CD14-positive monocyte (primary cell): ENCODE measurements around the gene HLA-DOA. TPM values are rescaled to one million over a fixed set of nuclear protein-coding genes. Genes with fewer than 3 reads are reported as not detected.

ENCODE experiments used
- DNase-seq, 3 donors: peaks; one replicate each; pipeline ENCODE4 v3.0.0-alpha.2; 2011 to 2022
- H2AFZ ChIP-seq: 2 replicates; pipeline ENCODE4 v1.6.0; 2012; ENCODE audit warnings: mild to moderate bottlenecking, low read depth, low read length, inconsistent platforms; ENCODE audit not compliant: insufficient read depth, poor library complexity, severe bottlenecking
- H3K27ac ChIP-seq, 2 donors: 1 replicate in 1 of 2; 2 replicates in 1 of 2; pipeline ENCODE4 v1.5.1; 2012 to 2013; ENCODE audit warnings: low read length in 2 of 2, control low read depth in 1 of 2, inconsistent platforms in 1 of 2, low read depth in 1 of 2, mild to moderate bottlenecking in 1 of 2
- H3K27me3 ChIP-seq, 2 donors: one replicate each; pipeline versions ENCODE4 v1.6.0 to v1.6.1; 2011 to 2013; ENCODE audit warnings: low read length in 2 of 2; ENCODE audit not compliant: control insufficient read depth in 2 of 2, insufficient read depth in 2 of 2
- H3K36me3 ChIP-seq, 2 donors: replicated peaks in 1 of 2; 1 replicate in 1 of 2; 2 replicates in 1 of 2; pipeline versions ENCODE4 v1.5.1 to v1.6.1; 2012 to 2013; ENCODE audit warnings: low read length in 2 of 2, control low read depth in 1 of 2, inconsistent platforms in 1 of 2, mild to moderate bottlenecking in 1 of 2; ENCODE audit not compliant: insufficient read depth in 2 of 2, control insufficient read depth in 1 of 2
- H3K4me1 ChIP-seq, 2 donors: 1 replicate in 1 of 2; 2 replicates in 1 of 2; pipeline versions ENCODE4 v1.5.1 to v1.6.1; 2012 to 2013; ENCODE audit warnings: low read length in 2 of 2, control low read depth in 1 of 2, inconsistent platforms in 1 of 2, mild to moderate bottlenecking in 1 of 2, moderate library complexity in 1 of 2; ENCODE audit not compliant: insufficient read depth in 2 of 2, control insufficient read depth in 1 of 2
- H3K4me2 ChIP-seq: replicated peaks from 2 replicates; pipeline ENCODE3; 2012; ENCODE audit warnings: low read length, moderate library complexity, mild to moderate bottlenecking; ENCODE audit not compliant: poor library complexity, severe bottlenecking; ENCODE audit errors: extremely low read depth
- H3K4me3 ChIP-seq, 3 experiments: fragments of 200-600 bp in 1 of 3; sonication (generic) in 1 of 3; replicated peaks in 1 of 3; 1 replicate in 2 of 3; 2 replicates in 1 of 3; pipeline ENCODE4 v1.5.1; 2011 to 2013; ENCODE audit warnings: low read length in 3 of 3, mild to moderate bottlenecking in 3 of 3, control low read depth in 2 of 3, low read depth in 2 of 3, inconsistent platforms in 1 of 3, moderate library complexity in 1 of 3
- H3K79me2 ChIP-seq: 2 replicates; pipeline ENCODE4 v1.6.0; 2012; ENCODE audit warnings: mild to moderate bottlenecking, control low read depth, inconsistent platforms, low read length, moderate library complexity; ENCODE audit not compliant: insufficient read depth
- H3K9ac ChIP-seq: 2 replicates; pipeline ENCODE4 v1.6.0; 2017; ENCODE audit warnings: low read length, mild to moderate bottlenecking; ENCODE audit not compliant: insufficient read depth, poor library complexity, severe bottlenecking
- H3K9me3 ChIP-seq, 2 donors: replicated peaks in 1 of 2; 1 replicate in 1 of 2; 2 replicates in 1 of 2; pipeline versions ENCODE4 v1.5.1 to v1.6.1; 2012 to 2013; ENCODE audit warnings: low read length in 2 of 2, control low read depth in 1 of 2; ENCODE audit not compliant: control insufficient read depth in 1 of 2, insufficient read depth in 1 of 2
- H4K20me1 ChIP-seq: 2 replicates; pipeline ENCODE4 v1.6.0; 2012; ENCODE audit warnings: mild to moderate bottlenecking, low read length, control low read depth, moderate library complexity; ENCODE audit not compliant: insufficient read depth
- H3K27ac Mint-ChIP-seq, 7 donors: one replicate each; pipeline ENCODE4 v1.8.0; 2020; ENCODE audit warnings: mild to moderate bottlenecking in 7 of 7, mixed read lengths in 7 of 7, moderate library complexity in 6 of 7, inconsistent platforms in 2 of 7
- H3K27me3 Mint-ChIP-seq, 3 donors: one replicate each; pipeline ENCODE4 v1.8.0; 2021 to 2022; ENCODE audit warnings: low read depth in 3 of 3, mild to moderate bottlenecking in 3 of 3, mixed read lengths in 3 of 3, moderate library complexity in 3 of 3, inconsistent platforms in 1 of 3
- H3K36me3 Mint-ChIP-seq, 2 donors: one replicate each; pipeline ENCODE4 v1.8.0; 2020; ENCODE audit warnings: mixed read lengths in 2 of 2, inconsistent platforms in 1 of 2, mild to moderate bottlenecking in 1 of 2
- H3K4me1 Mint-ChIP-seq: one replicate; pipeline ENCODE4 v1.8.0; 2020; ENCODE audit warnings: mild to moderate bottlenecking, mixed read lengths
- H3K4me3 Mint-ChIP-seq, 2 donors: one replicate each; pipeline ENCODE4 v1.8.0; 2020; ENCODE audit warnings: mild to moderate bottlenecking in 2 of 2, mixed read lengths in 2 of 2, moderate library complexity in 1 of 2
- H3K9me3 Mint-ChIP-seq, 7 donors: one replicate each; pipeline ENCODE4 v1.8.0; 2020 to 2022; ENCODE audit warnings: mixed read lengths in 7 of 7, mild to moderate bottlenecking in 6 of 7, moderate library complexity in 6 of 7, inconsistent platforms in 2 of 7
- CTCF ChIP-seq: fragments of 200-600 bp; IDR thresholded peaks from one replicate; pipeline ENCODE4 v1.8.0; 2022; ENCODE audit warnings: antibody characterized with exemption, mild to moderate bottlenecking
- WGBS: methylation state at CpG from one replicate; pipeline ENCODE4 v1.1.5; 2013; ENCODE audit warnings: missing lambda C conversion rate; ENCODE audit not compliant: insufficient coverage; 5-methylcytosine and 5-hydroxymethylcytosine counted together
- intact Hi-C, 2 donors: fragments of 100-400 bp; cut with micrococcal nuclease; formaldehyde crosslinking; loops; one replicate each; pipeline versions ENCODE4 v1.15.0 to v1.15.1; 2023
- polyA plus RNA-seq, 3 donors: library from polyadenylated mRNA; depleted of rRNA in 1 of 3; unstranded in 2 of 3; stranded (reverse) in 1 of 3; fragments of 300-500 nt in 2 of 3; fragments of >200 nt in 1 of 3; fragmentation: Illumina TruSeq in 2 of 3; gene quantifications; 1 replicate in 2 of 3; 2 replicates in 1 of 3; pipeline ENCODE4 v1.2.3, GENCODE V29; 2012 to 2021

Gene HLA-DOA
- polyA plus RNA-seq, 3 donors = 2.8 to 15.4 (median 9.1) TPM

GRCh38 chr6:32956176-32956575, 53.2 kb downstream of the HLA-DOA start:
- no peaks in the 10 kb centered on the region for H3K27me3 ChIP-seq
- no peak for DNase-seq
- WGBS = no CpG with 5 or more reads among the region's 2 CpGs
- no peak overlapping the region for H3K27ac Mint-ChIP-seq
- H3K4me1 Mint-ChIP-seq = peaks cover 39% of the 10 kb centered on the region
- H3K9me3 ChIP-seq = no peaks in the 10 kb centered on the region
- no peaks in the 10 kb centered on the region for H4K20me1 ChIP-seq
- H2AFZ ChIP-seq = no peak overlapping the region
- H3K36me3 ChIP-seq = no peaks in the 10 kb centered on the region
- peaks cover 32 to 33% of the 10 kb centered on the region in 2 donors for H3K4me1 ChIP-seq
- H3K4me3 ChIP-seq = no peak overlapping the region
- no peak overlapping the region for H3K4me3 Mint-ChIP-seq
- H3K79me2 ChIP-seq = peaks cover 73% of the 10 kb centered on the region
- H3K9me3 Mint-ChIP-seq = no peaks in the 10 kb centered on the region
- H3K27me3 Mint-ChIP-seq = no peaks in the 10 kb centered on the region
- H3K9ac ChIP-seq = no peak overlapping the region
- TF ChIP-seq CTCF = no peak
- peaks cover 5 to 9% of the 10 kb centered on the region in 2 donors for H3K36me3 Mint-ChIP-seq
- no peak overlapping the region for H3K27ac ChIP-seq
- no peak overlapping the region for H3K4me2 ChIP-seq
- intact Hi-C loops = no loop called here

DNA sequence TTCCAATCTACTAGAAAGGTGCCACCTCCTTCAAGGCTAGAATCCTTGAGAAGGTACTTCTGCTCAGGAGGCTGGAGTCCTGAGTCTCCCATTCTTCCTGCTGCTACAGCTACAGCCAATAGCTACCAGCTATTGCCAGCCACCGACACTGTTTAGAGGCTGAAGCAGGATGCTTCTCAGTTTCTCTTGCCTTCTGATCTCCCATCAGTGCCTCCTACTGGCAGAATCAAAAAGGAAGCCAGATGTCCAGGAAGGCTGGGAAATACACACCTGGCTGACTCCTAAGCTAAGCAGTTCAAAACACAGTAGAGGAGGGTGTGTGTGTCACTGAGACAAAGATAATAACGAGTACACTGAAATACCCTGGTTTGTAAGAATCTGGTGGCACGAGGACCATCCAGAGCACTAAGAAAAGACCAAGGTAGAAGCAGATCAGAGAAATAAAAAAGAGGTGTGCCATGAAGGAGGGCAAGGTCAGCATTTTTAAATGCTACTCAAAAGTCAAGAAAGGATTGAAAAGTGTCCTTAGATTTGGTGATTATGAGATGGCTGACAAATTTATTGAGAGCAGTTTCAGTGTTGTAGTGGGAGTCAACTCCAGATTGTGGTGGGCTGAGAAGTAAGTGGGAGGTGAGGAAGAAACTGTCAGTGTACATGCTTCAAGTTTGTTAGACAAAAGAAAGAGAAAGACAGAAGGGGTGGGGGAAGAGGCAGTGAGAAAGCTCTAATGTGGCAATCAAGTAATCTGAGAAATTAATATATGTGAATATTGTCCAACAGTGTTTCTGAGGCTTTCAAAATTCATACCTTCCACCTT, 54.2 kb downstream of the HLA-DOA start:
- WGBS = 86% methylated on average over 3 of the region's 3 CpGs
- Histone ChIP-seq H3K4me3 (no peak overlapping the region), H3K27me3 (no peaks in the 10 kb centered on the region), H3K4me1 (peaks cover 41 to 43% of the 10 kb centered on the region in 2 donors), H3K9ac (no peak overlapping the region), H3K9me3 (no peaks in the 10 kb centered on the region), H2AFZ (no peak overlapping the region), H3K36me3 (peaks cover 2 to 5% of the 10 kb centered on the region in 2 donors), H4K20me1 (no peaks in the 10 kb centered on the region), H3K27ac (no peak overlapping the region), H3K4me2 (no peak overlapping the region), H3K79me2 (peaks cover 73% of the 10 kb centered on the region)
- Mint-ChIP-seq H3K9me3 (no peaks in the 10 kb centered on the region), H3K4me3 (no peak overlapping the region), H3K27ac (no peak overlapping the region), H3K4me1 (peaks cover 49% of the 10 kb centered on the region), H3K27me3 (no peaks in the 10 kb centered on the region), H3K36me3 (peaks cover 12 to 16% of the 10 kb centered on the region in 2 donors)
- intact Hi-C loops = no loop called here
- peak; percentile 40 for TF ChIP-seq CTCF
- peak in 1 of 3 donors; percentile 31 for DNase-seq
